Measurements from ENCODE around the gene OPRM1.
"Not testable (repeated sequence)": the region's sequence is repeated elsewhere in the genome, so short reads cannot be mapped to it uniquely, and the experiment has no call there.

OPRM1 gene

DNA sequence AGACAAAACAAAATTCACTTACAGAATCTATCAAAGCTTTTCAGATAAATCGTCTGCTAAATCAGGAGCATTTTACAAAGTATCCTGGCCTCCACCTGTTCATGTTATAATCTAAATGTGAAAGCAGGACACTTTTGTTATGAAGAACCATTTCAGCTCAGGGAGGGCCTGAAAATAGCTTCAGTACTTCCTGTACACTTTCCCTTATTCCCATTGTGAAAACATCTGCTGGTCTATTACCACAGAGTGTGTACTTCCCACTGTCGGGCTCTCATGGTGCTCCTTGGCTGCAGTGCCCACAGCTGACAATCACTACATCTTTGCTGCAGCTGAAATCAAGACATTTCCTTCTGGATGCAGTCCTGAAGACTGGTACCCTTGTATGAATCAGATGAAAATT is 128.1 kb downstream of the OPRM1 start:
- no peak for TF ChIP-seq CTCF (IDR thresholded peaks at IDR 0.05; ENCODE audit: insufficient read depth, low read depth, low read length, missing control alignments)
- no peak overlapping the region for H3K4me3 ChIP-seq (ENCODE audit: low read depth, low read length)
- no peak for DNase-seq (ENCODE audit: low read depth)

DNA sequence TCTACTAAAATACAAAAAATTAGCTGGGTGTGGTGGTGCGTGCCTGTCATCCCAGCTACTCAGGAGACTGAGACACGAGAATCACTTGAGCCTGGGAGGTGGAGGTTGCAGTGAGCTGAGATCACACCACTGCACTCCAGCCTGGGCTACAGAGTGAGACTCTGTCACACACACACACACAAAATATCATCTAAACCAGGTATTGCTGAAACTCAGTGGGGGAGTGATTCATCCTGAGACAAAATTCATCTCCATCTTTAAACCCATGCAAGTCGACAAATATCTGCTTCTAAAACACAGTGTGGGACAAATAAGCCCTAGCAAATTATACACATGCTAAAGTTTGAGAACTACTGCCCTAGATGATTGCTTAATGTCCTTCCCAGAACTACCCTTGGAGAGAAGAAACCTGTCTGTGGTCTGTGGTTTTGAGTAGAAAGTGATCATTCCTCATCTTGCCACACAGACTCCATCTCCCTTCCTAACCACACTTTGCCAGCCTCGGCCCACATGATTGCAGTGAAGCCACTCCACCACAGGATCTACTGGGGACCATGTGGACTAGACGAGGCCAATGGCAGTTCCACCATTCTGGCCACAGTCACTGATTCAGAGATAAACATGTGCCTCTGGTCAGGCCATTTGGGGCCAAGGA is 130.3 kb downstream of the OPRM1 start:
- H3K4me3 ChIP-seq (ENCODE audit: low read depth, low read length) = no peak overlapping the region
- DNase-seq (ENCODE audit: low read depth) = no peak
- TF ChIP-seq CTCF (IDR thresholded peaks at IDR 0.05; ENCODE audit: insufficient read depth, low read depth, low read length, missing control alignments) = no peak

DNA sequence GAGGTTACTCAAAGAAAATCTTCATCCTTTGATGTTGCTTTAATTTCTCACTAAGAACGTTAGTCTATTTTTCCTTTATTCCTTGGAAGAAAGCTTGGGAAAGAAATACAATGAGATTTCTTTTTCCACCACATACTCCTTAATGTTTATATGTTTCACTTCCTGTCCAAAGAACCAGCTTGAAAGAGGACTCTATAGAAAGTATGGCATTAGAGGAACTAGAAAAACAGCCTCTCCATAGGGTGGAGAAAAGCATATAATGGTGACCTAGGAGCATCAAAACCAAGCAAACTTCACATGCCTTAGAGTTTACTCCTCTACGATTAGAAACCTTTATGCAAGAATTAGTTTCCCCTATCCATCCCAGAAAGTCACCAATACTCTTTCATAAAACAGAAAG is 131.1 kb downstream of the OPRM1 start:
- TF ChIP-seq CTCF (IDR thresholded peaks at IDR 0.05; ENCODE audit: insufficient read depth, low read depth, low read length, missing control alignments) = no peak
- H3K4me3 ChIP-seq (ENCODE audit: low read depth, low read length) = no peak overlapping the region
- DNase-seq (ENCODE audit: low read depth) = no peak

DNA sequence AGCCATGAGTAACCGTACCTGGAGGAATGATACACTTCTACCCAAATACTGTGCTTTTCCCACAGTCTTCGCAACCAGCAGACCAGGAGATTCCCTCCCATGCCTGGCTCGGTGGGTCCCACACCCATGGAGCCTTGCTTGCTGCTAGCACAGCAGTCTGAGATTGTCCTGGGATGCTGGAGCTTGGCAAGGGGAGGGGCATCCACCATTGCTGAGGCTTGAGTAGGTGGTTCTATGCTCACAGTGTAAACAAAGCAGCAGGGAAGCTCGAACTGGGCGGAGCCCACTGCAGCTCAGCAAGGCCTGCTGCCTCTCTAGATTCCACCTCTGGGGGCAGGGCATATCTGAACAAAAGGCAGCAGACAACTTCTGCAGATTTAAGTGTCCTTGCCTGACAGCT is 133.4 kb downstream of the OPRM1 start:
- not testable (repeated sequence) for H3K4me3 ChIP-seq (ENCODE audit: low read depth, low read length)

DNA sequence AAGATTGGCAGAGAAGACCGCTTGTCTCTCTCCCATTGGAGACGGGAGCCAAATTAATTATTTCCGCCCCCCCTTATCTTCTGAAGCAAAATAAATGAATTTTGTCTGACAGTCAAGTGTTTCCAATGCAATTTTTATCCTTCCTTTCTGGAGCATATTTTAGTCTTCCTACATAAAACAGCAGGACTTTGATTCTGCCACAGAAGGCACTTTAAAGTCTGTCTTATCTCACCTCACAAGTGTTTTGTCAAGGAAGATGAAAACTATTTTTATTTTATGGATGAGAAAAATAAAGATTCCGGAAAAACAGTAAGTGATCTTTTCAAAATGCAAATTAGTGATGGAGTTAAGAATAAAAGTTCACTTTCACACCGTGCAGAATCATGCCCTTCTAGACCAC is 140.4 kb downstream of the OPRM1 start:
- H3K4me3 ChIP-seq (ENCODE audit: low read depth, low read length) = no peak overlapping the region
- TF ChIP-seq CTCF (IDR thresholded peaks at IDR 0.05; ENCODE audit: insufficient read depth, low read depth, low read length, missing control alignments) = no peak
- no peak for DNase-seq (ENCODE audit: low read depth)

More for the DNA sequence above, 133.4 kb downstream of the OPRM1 start:
- DNase-seq (ENCODE audit: low read depth) = not testable (repeated sequence)

DNA sequence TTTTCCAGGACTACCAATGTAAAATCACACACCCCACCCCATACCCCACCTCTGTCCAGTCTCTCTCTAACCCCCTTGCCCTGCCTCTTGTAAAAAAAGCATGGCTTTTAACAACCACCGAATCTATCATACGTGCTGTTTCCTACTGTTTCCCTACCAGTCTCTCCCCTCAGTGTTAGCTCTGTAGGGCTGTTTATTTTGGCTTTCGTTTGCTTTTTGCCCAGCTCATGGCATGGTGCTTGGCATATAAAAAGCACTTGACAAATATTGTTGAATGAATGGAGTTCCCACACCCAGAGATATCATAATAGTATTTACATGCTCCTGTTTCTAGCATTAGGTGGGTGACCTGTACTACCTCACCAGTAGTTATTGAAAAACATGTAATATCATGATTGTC is 148.2 kb downstream of the OPRM1 start:
- no peak for DNase-seq (ENCODE audit: low read depth)
- no peak for TF ChIP-seq CTCF (IDR thresholded peaks at IDR 0.05; ENCODE audit: insufficient read depth, low read depth, low read length, missing control alignments)
- no peak overlapping the region for H3K4me3 ChIP-seq (ENCODE audit: low read depth, low read length)

DNA sequence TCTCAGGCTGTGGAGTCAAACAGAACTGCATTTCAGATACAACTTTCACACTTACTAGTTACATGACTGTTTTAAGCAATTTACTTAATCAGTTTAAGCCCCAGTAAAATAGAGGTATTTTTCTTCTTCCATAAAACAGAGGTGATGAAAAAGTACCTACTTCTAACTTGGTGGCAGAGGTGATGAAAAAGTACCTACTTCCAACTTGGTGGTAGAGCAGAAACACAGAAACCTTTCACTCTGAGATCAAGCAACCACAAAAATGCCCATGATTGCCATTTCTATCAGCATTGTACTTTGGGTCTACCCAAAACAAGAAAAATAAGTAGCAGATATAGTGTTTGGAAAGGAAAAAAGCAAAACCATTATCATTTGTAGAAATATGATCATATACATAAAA is 148.7 kb downstream of the OPRM1 start:
- peak; percentile 18 for DNase-seq (ENCODE audit: low read depth)
- TF ChIP-seq CTCF (IDR thresholded peaks at IDR 0.05; ENCODE audit: insufficient read depth, low read depth, low read length, missing control alignments) = no peak
- H3K4me3 ChIP-seq (ENCODE audit: low read depth, low read length) = no peak overlapping the region
